Measurements from ENCODE around the gene SCYL3.

The SCYL3 gene

GRCh38 chr1:169904834-169905233 lies 11.1 kb upstream of the SCYL3 start:
- no peaks in the 10 kb centered on the region for H3K9me3 ChIP-seq
- H3K36me3 ChIP-seq, result no peaks in the 10 kb centered on the region
- no peak overlapping the region for H3K4me3 ChIP-seq (ENCODE audit: low read depth in 1 of 2, low read length in 1 of 2)
- H3K27me3 ChIP-seq, result peaks cover 8% of the 10 kb centered on the region
- no peak overlapping the region for H3K27ac ChIP-seq
- peaks cover 15 to 31% of the 10 kb centered on the region in 2 experiments for H3K4me1 ChIP-seq (ENCODE audit: control insufficient read depth in 1 of 2, insufficient read depth in 1 of 2, low read depth in 1 of 2, low read length in 1 of 2)
- TF ChIP-seq CTCF (IDR thresholded peaks at IDR 0.05), result no peak

- no peak for TF ChIP-seq CTCF (IDR thresholded peaks at IDR 0.05)
- H3K36me3 ChIP-seq, result no peaks in the 10 kb centered on the region
- peak overlapping the region; percentile 53 for H3K27ac ChIP-seq
- H3K4me3 ChIP-seq (ENCODE audit: low read depth in 1 of 2, low read length in 1 of 2), result no peak overlapping the region
- no peaks in the 10 kb centered on the region for H3K9me3 ChIP-seq
- peaks cover 15 to 27% of the 10 kb centered on the region in 2 experiments for H3K4me1 ChIP-seq (ENCODE audit: control insufficient read depth in 1 of 2, insufficient read depth in 1 of 2, low read depth in 1 of 2, low read length in 1 of 2)
- peaks cover 28% of the 10 kb centered on the region for H3K27me3 ChIP-seq
Observed at GRCh38 chr1:169902751-169903150, 9.1 kb upstream of the SCYL3 start.

GRCh38 chr1:169901115-169901514 lies 7.4 kb upstream of the SCYL3 start:
- H3K4me3 ChIP-seq (ENCODE audit: low read depth in 1 of 2, low read length in 1 of 2), result no peak overlapping the region
- no peak overlapping the region for H3K27ac ChIP-seq
- H3K9me3 ChIP-seq, result no peaks in the 10 kb centered on the region
- no peak for TF ChIP-seq CTCF (IDR thresholded peaks at IDR 0.05)
- H3K27me3 ChIP-seq, result peaks cover 40% of the 10 kb centered on the region
- no peaks in the 10 kb centered on the region for H3K36me3 ChIP-seq
- H3K4me1 ChIP-seq (ENCODE audit: control insufficient read depth in 1 of 2, insufficient read depth in 1 of 2, low read depth in 1 of 2, low read length in 1 of 2), result peaks cover 15 to 29% of the 10 kb centered on the region in 2 experiments

- no peak overlapping the region for H3K4me3 ChIP-seq (ENCODE audit: low read depth in 1 of 2, low read length in 1 of 2)
- TF ChIP-seq CTCF (IDR thresholded peaks at IDR 0.05), result no peak
- H3K4me1 ChIP-seq (ENCODE audit: control insufficient read depth in 1 of 2, insufficient read depth in 1 of 2, low read depth in 1 of 2, low read length in 1 of 2), result peaks cover 15 to 35% of the 10 kb centered on the region in 2 experiments
- H3K27me3 ChIP-seq, result peaks cover 40% of the 10 kb centered on the region
- H3K27ac ChIP-seq, result no peak overlapping the region
- no peaks in the 10 kb centered on the region for H3K9me3 ChIP-seq
- H3K36me3 ChIP-seq, result no peaks in the 10 kb centered on the region
Observed at GRCh38 chr1:169900571-169900970, 6.9 kb upstream of the SCYL3 start.

- Histone ChIP-seq H3K4me3 (ENCODE audit: low read depth in 1 of 2, low read length in 1 of 2) (no peak overlapping the region), H3K36me3 (no peaks in the 10 kb centered on the region), H3K9me3 (no peaks in the 10 kb centered on the region), H3K4me1 (ENCODE audit: control insufficient read depth in 1 of 2, insufficient read depth in 1 of 2, low read depth in 1 of 2, low read length in 1 of 2) (peaks cover 17 to 38% of the 10 kb centered on the region in 2 experiments), H3K27me3 (peaks cover 40% of the 10 kb centered on the region), H3K27ac (no peak overlapping the region)
- no peak for TF ChIP-seq CTCF (IDR thresholded peaks at IDR 0.05)
Observed at GRCh38 chr1:169899519-169900217, 6.0 kb upstream of the SCYL3 start.

All from neutrophil (primary cell).